IMR-90 (cell line): ENCODE results near the gene PANK4. TPM values are rescaled to one million over a fixed set of nuclear protein-coding genes. Genes with fewer than 3 reads are reported as not detected.

Source experiments
- ATAC-seq: fragments of 200-7000 bp; cut with Tn5 transposase; 2 replicates; pipeline ENCODE4 v1.9.1; 2020; ENCODE audit warnings: low read depth, mild to moderate bottlenecking, moderate library complexity
- BruUV-seq: library from RNA; stranded (reverse); fragments of 400-500 nt; replicated peaks from 2 replicates; lab custom pipeline; 2021; lab: Mats Ljungman, UMichigan
- CTCF ChIA-PET: fragments of 300-600 bp; formaldehyde crosslinking; extraction: SDS; loops from one replicate; lab custom pipeline; 2021; ENCODE audit warnings: antibody characterized with exemption; lab: Yijun Ruan, JAX
- POLR2A ChIA-PET: fragments of 300-600 bp; sonication (Branson Sonifier 250); formaldehyde crosslinking; loops from one replicate; lab custom pipeline; 2022; ENCODE audit warnings: antibody characterized with exemption; ENCODE audit not compliant: unreplicated experiment; lab: Charles Lee
- DNase-seq: peaks from one replicate; pipeline ENCODE4 v3.0.0; 2013
- H2AFZ ChIP-seq: replicated peaks from 2 replicates; pipeline ENCODE3; 2013; ENCODE audit warnings: low read length, mild to moderate bottlenecking; ENCODE audit not compliant: poor library complexity
- H2AK5ac ChIP-seq: 2 replicates; pipeline ENCODE4 v1.6.1; 2013; ENCODE audit warnings: low read depth, low read length, inconsistent platforms
- H2AK9ac ChIP-seq: replicated peaks from 2 replicates; pipeline ENCODE3; 2013; ENCODE audit warnings: mild to moderate bottlenecking, low read depth, low read length, moderate library complexity; ENCODE audit not compliant: poor library complexity
- H2BK120ac ChIP-seq: 2 replicates; pipeline ENCODE4 v1.6.1; 2013; ENCODE audit warnings: low read depth, low read length, inconsistent platforms
- H2BK15ac ChIP-seq: 3 replicates; pipeline ENCODE4 v1.6.1; 2013; ENCODE audit warnings: low read depth, low read length, inconsistent platforms
- H2BK20ac ChIP-seq: 2 replicates; pipeline ENCODE4 v1.6.1; 2013; ENCODE audit warnings: low read depth, mild to moderate bottlenecking, inconsistent platforms, low read length, moderate library complexity
- H2BK5ac ChIP-seq: 2 replicates; pipeline ENCODE4 v1.6.1; 2013; ENCODE audit warnings: mild to moderate bottlenecking, low read depth, low read length, inconsistent platforms; ENCODE audit not compliant: poor library complexity, severe bottlenecking
- H3K14ac ChIP-seq: replicated peaks from 2 replicates; pipeline ENCODE4 v1.6.1; 2013; ENCODE audit warnings: low read depth, low read length, inconsistent platforms
- H3K18ac ChIP-seq: 2 replicates; pipeline ENCODE4 v1.6.1; 2013; ENCODE audit warnings: low read depth, low read length, control low read depth
- H3K23ac ChIP-seq: 2 replicates; pipeline ENCODE4 v1.6.1; 2013; ENCODE audit warnings: low read depth, low read length, inconsistent platforms
- H3K27ac ChIP-seq: 2 replicates; pipeline ENCODE4 v1.5.1; 2013; ENCODE audit warnings: mild to moderate bottlenecking, control low read depth, low read length; ENCODE audit not compliant: insufficient read depth
- H3K27me3 ChIP-seq: 2 replicates; pipeline ENCODE4 v1.6.1; 2013; ENCODE audit warnings: low read length; ENCODE audit not compliant: control insufficient read depth, insufficient read depth
- H3K36me3 ChIP-seq: 2 replicates; pipeline ENCODE4 v1.6.1; 2013; ENCODE audit warnings: low read length, mixed read lengths; ENCODE audit not compliant: control insufficient read depth, insufficient read depth
- H3K4ac ChIP-seq: 2 replicates; pipeline ENCODE4 v1.6.1; 2013; ENCODE audit warnings: low read depth, low read length, inconsistent platforms
- H3K4me1 ChIP-seq: 2 replicates; pipeline ENCODE4 v1.6.1; 2013; ENCODE audit warnings: low read length, mixed read lengths; ENCODE audit not compliant: control insufficient read depth, insufficient read depth
- H3K4me2 ChIP-seq: 2 replicates; pipeline ENCODE4 v1.6.1; 2013; ENCODE audit warnings: low read depth, mild to moderate bottlenecking, control low read depth, low read length, moderate library complexity
- H3K4me3 ChIP-seq: 2 replicates; pipeline ENCODE4 v1.5.1; 2013; ENCODE audit warnings: low read depth, mild to moderate bottlenecking, control low read depth, low read length, moderate library complexity; ENCODE audit not compliant: insufficient read depth
- H3K56ac ChIP-seq: 2 replicates; pipeline ENCODE4 v1.6.1; 2013; ENCODE audit warnings: low read length, inconsistent platforms; ENCODE audit not compliant: insufficient read depth; ENCODE audit errors: extremely low read depth
- H3K79me1 ChIP-seq, 2 experiments: 2 replicates each; pipeline ENCODE4 v1.6.1; 2013; ENCODE audit warnings: low read length in 2 of 2, inconsistent platforms in 1 of 2, low read depth in 1 of 2
- H3K9ac ChIP-seq: 2 replicates; pipeline ENCODE4 v1.6.1; 2013; ENCODE audit warnings: low read depth, low read length, control low read depth
- H3K9me1 ChIP-seq: 2 replicates; pipeline ENCODE4 v1.6.1; 2013; ENCODE audit warnings: low read length, inconsistent platforms; ENCODE audit not compliant: insufficient read depth
- H3K9me3 ChIP-seq: 2 replicates; pipeline ENCODE4 v1.6.1; 2013; ENCODE audit warnings: low read length; ENCODE audit not compliant: control insufficient read depth, insufficient read depth
- H4K20me1 ChIP-seq: 2 replicates; pipeline ENCODE4 v1.6.1; 2013; ENCODE audit warnings: low read length, inconsistent platforms; ENCODE audit not compliant: insufficient read depth
- H4K5ac ChIP-seq: 2 replicates; pipeline ENCODE4 v1.6.1; 2013; ENCODE audit warnings: mild to moderate bottlenecking, low read depth, low read length, control low read depth
- H4K8ac ChIP-seq, 2 experiments: 2 replicates each; pipeline ENCODE4 v1.6.1; 2013; ENCODE audit warnings: low read depth in 2 of 2, low read length in 2 of 2, control low read depth in 1 of 2, inconsistent platforms in 1 of 2
- H4K91ac ChIP-seq: 2 replicates; pipeline ENCODE4 v1.6.1; 2013; ENCODE audit warnings: low read depth, low read length, inconsistent platforms; ENCODE audit not compliant: insufficient read depth
- CHD1 ChIP-seq: IDR thresholded peaks from 2 replicates; pipeline ENCODE4 v1.6.1; 2012; ENCODE audit warnings: low read depth, low read length, improper control_type of control experiment
- FOS ChIP-seq: fragments of 150-350 bp; IDR thresholded peaks from 2 replicates; pipeline ENCODE4 v1.6.1; 2016; ENCODE audit warnings: low read depth, low read length
- MAZ ChIP-seq: IDR thresholded peaks from 2 replicates; pipeline ENCODE4 v1.6.1; 2012; ENCODE audit warnings: low read depth, mild to moderate bottlenecking, low read length, improper control_type of control experiment, moderate library complexity, borderline replicate concordance
- NFE2L2 ChIP-seq: fragments of 150-350 bp; IDR thresholded peaks from 2 replicates; pipeline ENCODE4 v1.6.1; 2016; ENCODE audit warnings: low read depth, mild to moderate bottlenecking, low read length
- RAD21 ChIP-seq: IDR thresholded peaks from 2 replicates; pipeline ENCODE4 v1.6.1; 2012; ENCODE audit warnings: low read length, improper control_type of control experiment
- RCOR1 ChIP-seq: IDR thresholded peaks from 2 replicates; pipeline ENCODE4 v1.6.1; 2012; ENCODE audit warnings: mild to moderate bottlenecking, low read length, improper control_type of control experiment; ENCODE audit not compliant: insufficient replicate concordance
- RFX5 ChIP-seq: IDR thresholded peaks from 2 replicates; pipeline ENCODE4 v1.8.0; 2012; ENCODE audit warnings: low read depth, mild to moderate bottlenecking, low read length, moderate library complexity
- SMC3 ChIP-seq: fragments of 150-350 bp; IDR thresholded peaks from 2 replicates; pipeline ENCODE4 v1.6.1; 2016; ENCODE audit warnings: low read depth, mild to moderate bottlenecking, antibody characterized with exemption, low read length, moderate library complexity
- WGBS, 2 experiments: methylation state at CpG; one replicate each; pipeline versions ENCODE4 v1.1.5 to v1.1.7; 2013; ENCODE audit warnings: missing lambda C conversion rate in 2 of 2; ENCODE audit not compliant: insufficient read length in 1 of 2; ENCODE audit errors: extremely low coverage in 2 of 2; 5-methylcytosine and 5-hydroxymethylcytosine counted together
- dilution Hi-C: fragments of 300-500 bp; cut with HindIII; formaldehyde crosslinking; loops from one replicate; pipeline ENCODE4 v1.14.3; 2018; ENCODE audit warnings: low sequenced_read_pairs; ENCODE audit not compliant: unreplicated experiment
- in situ Hi-C: fragments of 300-500 bp; cut with MboI; formaldehyde crosslinking; loops from 3 replicates; pipeline ENCODE4 v1.14.3; 2019; ENCODE audit warnings: low sequenced_read_pairs, inconsistent platforms, mixed read lengths
- intact Hi-C: fragments of 100-400 bp; cut with micrococcal nuclease; formaldehyde crosslinking; loops from 2 replicates; pipeline ENCODE4 v1.10.0; 2022
- polyA plus RNA-seq, 3 experiments: library from polyadenylated mRNA; depleted of rRNA; stranded (reverse); fragments of >200 nt; gene quantifications; 2 replicates each; pipeline ENCODE4 v1.2.3, GENCODE V29; 2012; ENCODE audit warnings: low replicate concordance in 1 of 3
- total RNA-seq: library from RNA; depleted of rRNA; stranded (reverse); fragments of >200 nt; gene quantifications from 2 replicates; pipeline ENCODE4 v1.2.3, GENCODE V29; 2012
- TF ChIP-seq, protein P1 (sequence below): fragments of 150-350 bp; IDR thresholded peaks from 2 replicates; pipeline ENCODE4 v1.6.1; 2017; ENCODE audit warnings: mild to moderate bottlenecking, antibody characterized with exemption, low read length, low read depth
- TF ChIP-seq, protein P2 (sequence below): conservative IDR thresholded peaks from 2 replicates; pipeline ENCODE4 v1.5.1; 2012; ENCODE audit warnings: mild to moderate bottlenecking, low read depth, low read length, improper control_type of control experiment

PANK4 gene
- total and polyA plus RNA-seq, 2 of the 4 experiments (the other 2 are of a cell fraction) = 14.0 to 18.5 TPM

DNA sequence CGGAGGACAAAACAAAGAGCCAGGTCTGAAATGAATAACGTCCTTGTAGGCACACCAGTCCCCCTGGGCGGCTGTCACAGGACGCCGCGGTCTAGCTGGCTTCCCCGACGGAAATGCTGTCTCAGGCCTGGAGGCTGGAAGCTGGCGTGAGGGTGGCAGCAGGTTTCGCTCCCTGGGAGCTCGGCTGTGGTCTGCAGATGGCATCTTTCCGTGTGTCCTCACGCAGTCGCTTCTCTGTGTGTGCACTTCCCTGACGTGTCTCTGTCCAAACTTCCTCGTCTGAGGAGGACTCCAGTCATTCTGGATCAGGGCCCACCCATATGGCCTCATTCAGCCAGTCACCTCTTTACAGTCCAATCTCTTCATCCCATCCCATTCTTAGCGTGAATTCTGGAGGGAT is 43.9 kb upstream of the PANK4 start:
- H4K20me1 ChIP-seq = no peaks in the 10 kb centered on the region
- no peak overlapping the region for H4K91ac ChIP-seq
- H3K27me3 ChIP-seq = peaks cover 34% of the 10 kb centered on the region
- H3K23ac ChIP-seq = no peak overlapping the region
- H3K4me3 ChIP-seq = no peak overlapping the region
- no peak overlapping the region for H3K56ac ChIP-seq
- no peak for ATAC-seq
- no peak overlapping the region for H2AFZ ChIP-seq
- no peak overlapping the region for H3K14ac ChIP-seq
- ChIA-PET POLR2A (no interaction called here), CTCF (no interaction called here)
- in situ Hi-C loops (no loop called here), intact Hi-C loops (no loop called here), dilution Hi-C loops (no loop called here)
- no TSS peak for BruUV-seq
- H2AK5ac ChIP-seq = no peak overlapping the region
- no peak overlapping the region for H2BK5ac ChIP-seq
- H3K18ac ChIP-seq = no peak overlapping the region
- no peak overlapping the region for H3K27ac ChIP-seq
- no peak overlapping the region for H3K4ac ChIP-seq
- TF ChIP-seq, protein P1, sequence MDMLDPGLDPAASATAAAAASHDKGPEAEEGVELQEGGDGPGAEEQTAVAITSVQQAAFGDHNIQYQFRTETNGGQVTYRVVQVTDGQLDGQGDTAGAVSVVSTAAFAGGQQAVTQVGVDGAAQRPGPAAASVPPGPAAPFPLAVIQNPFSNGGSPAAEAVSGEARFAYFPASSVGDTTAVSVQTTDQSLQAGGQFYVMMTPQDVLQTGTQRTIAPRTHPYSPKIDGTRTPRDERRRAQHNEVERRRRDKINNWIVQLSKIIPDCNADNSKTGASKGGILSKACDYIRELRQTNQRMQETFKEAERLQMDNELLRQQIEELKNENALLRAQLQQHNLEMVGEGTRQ = no peak
- TF ChIP-seq RAD21 (no peak), FOS (no peak), MAZ (no peak), SMC3 (no peak), RCOR1 (no peak), CHD1 (no peak), NFE2L2 (no peak), RFX5 (no peak)
- TF ChIP-seq, protein P2, sequence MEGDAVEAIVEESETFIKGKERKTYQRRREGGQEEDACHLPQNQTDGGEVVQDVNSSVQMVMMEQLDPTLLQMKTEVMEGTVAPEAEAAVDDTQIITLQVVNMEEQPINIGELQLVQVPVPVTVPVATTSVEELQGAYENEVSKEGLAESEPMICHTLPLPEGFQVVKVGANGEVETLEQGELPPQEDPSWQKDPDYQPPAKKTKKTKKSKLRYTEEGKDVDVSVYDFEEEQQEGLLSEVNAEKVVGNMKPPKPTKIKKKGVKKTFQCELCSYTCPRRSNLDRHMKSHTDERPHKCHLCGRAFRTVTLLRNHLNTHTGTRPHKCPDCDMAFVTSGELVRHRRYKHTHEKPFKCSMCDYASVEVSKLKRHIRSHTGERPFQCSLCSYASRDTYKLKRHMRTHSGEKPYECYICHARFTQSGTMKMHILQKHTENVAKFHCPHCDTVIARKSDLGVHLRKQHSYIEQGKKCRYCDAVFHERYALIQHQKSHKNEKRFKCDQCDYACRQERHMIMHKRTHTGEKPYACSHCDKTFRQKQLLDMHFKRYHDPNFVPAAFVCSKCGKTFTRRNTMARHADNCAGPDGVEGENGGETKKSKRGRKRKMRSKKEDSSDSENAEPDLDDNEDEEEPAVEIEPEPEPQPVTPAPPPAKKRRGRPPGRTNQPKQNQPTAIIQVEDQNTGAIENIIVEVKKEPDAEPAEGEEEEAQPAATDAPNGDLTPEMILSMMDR = no peak
- no peak overlapping the region for H2BK120ac ChIP-seq
- no peak overlapping the region for H2AK9ac ChIP-seq
- no peak overlapping the region for H4K5ac ChIP-seq
- H4K8ac ChIP-seq = no peak overlapping the region
- H3K4me1 ChIP-seq = no peaks in the 10 kb centered on the region
- no peaks in the 10 kb centered on the region for H3K36me3 ChIP-seq
- WGBS, 2 experiments = 70% methylated on average over 15 of the region's 17 CpGs; no CpG with 5 or more reads in 1 of the 2 experiments
- peaks cover 3% of the 10 kb centered on the region for H3K9me3 ChIP-seq
- no peaks in the 10 kb centered on the region for H3K9me1 ChIP-seq
- no peak overlapping the region for H2BK15ac ChIP-seq
- H3K79me1 ChIP-seq = no peaks in the 10 kb centered on the region
- no peak overlapping the region for H2BK20ac ChIP-seq
- no peak overlapping the region for H3K9ac ChIP-seq
- no peak overlapping the region for H3K4me2 ChIP-seq
- no peak for DNase-seq
